Activated CD8-positive, alpha-beta memory T cell treated with anti-CD3 and anti-CD28 coated beads for 4 hours (primary cell): Measurements from ENCODE around the gene PCDHGB5.
"Not testable (repeated sequence)": the region's sequence is repeated elsewhere in the genome, so short reads cannot be mapped to it uniquely, and the experiment has no call there.

ENCODE experiments used
- DNase-seq, 2 donors: peaks; one replicate each; pipeline ENCODE4 v3.0.0-alpha.2; 2020; ENCODE audit warnings: low read depth in 2 of 2

Gene PCDHGB5

GRCh38 chr5:141412854-141413539 lies 15.2 kb downstream of the PCDHGB5 start, which contains the start of gene PCDHGA10:
Gene PCDHGA10 (plus strand): TSS chr5:141412987. CDS start chr5:141413176, 189 bp downstream.
- peak in 1 of 2 donors; percentile 38 for DNase-seq

GRCh38 chr5:141413540-141414069 lies 15.9 kb downstream of the PCDHGB5 start:
- DNase-seq = no peak

- DNase-seq = not testable (repeated sequence)
Measured at GRCh38 chr5:141414548-141415274, 17.0 kb downstream of the PCDHGB5 start.

GRCh38 chr5:141415275-141415618 lies 17.5 kb downstream of the PCDHGB5 start:
- not testable (repeated sequence) for DNase-seq

GRCh38 chr5:141417494-141418172 lies 19.9 kb downstream of the PCDHGB5 start, which contains the start of gene PCDHGB7:
Gene PCDHGB7 (plus strand): TSS chr5:141417677. CDS start chr5:141417860, 183 bp downstream.
- DNase-seq = not testable (repeated sequence)

GRCh38 chr5:141419074-141419880 lies 21.5 kb downstream of the PCDHGB5 start:
- DNase-seq = no peak

GRCh38 chr5:141420855-141421488 lies 23.2 kb downstream of the PCDHGB5 start, which contains the start of gene PCDHGA11:
Gene PCDHGA11 (plus strand): TSS chr5:141421051. CDS start chr5:141421228, 177 bp downstream.
- DNase-seq = no peak

GRCh38 chr5:141421489-141421855 lies 23.7 kb downstream of the PCDHGB5 start:
- no peak for DNase-seq

GRCh38 chr5:141422742-141423291 lies 25.1 kb downstream of the PCDHGB5 start:
- no peak for DNase-seq

GRCh38 chr5:141427783-141428426 lies 30.2 kb downstream of the PCDHGB5 start:
- DNase-seq = no peak

GRCh38 chr5:141430332-141431113 lies 32.8 kb downstream of the PCDHGB5 start, which contains the start of gene PCDHGA12:
Gene PCDHGA12 (plus strand): TSS chr5:141430507. CDS start chr5:141430760, 253 bp downstream.
- DNase-seq = no peak

GRCh38 chr5:141431286-141431685 lies 33.5 kb downstream of the PCDHGB5 start:
- no peak for DNase-seq

- DNase-seq = not testable (repeated sequence)
Measured at GRCh38 chr5:141432308-141432707, 34.6 kb downstream of the PCDHGB5 start.

- DNase-seq = not testable (repeated sequence)
Measured at GRCh38 chr5:141432726-141433125, 35.0 kb downstream of the PCDHGB5 start.

- no peak for DNase-seq
Measured at GRCh38 chr5:141434006-141434405, 36.3 kb downstream of the PCDHGB5 start.

GRCh38 chr5:141437221-141437620 lies 39.5 kb downstream of the PCDHGB5 start:
- no peak for DNase-seq

GRCh38 chr5:141439411-141440141 lies 41.8 kb downstream of the PCDHGB5 start:
- DNase-seq = no peak

- no peak for DNase-seq
Measured at GRCh38 chr5:141440341-141440740, 42.6 kb downstream of the PCDHGB5 start.
